ENCODE data around the gene RNF38.

GRCh38 chr9:36389590-36389989 lies 10.5 kb downstream of the RNF38 start:
- TF ChIP-seq POLR2A (IDR thresholded peaks at IDR 0.05; ENCODE audit: low read depth, low read length): no peak
- TF ChIP-seq POLR2AphosphoS5 (IDR thresholded peaks at IDR 0.05; ENCODE audit: low read depth, low read length): no peak
